HepG2 (cell line): ENCODE results near the gene TOMM6. TPM values are rescaled to one million over a fixed set of nuclear protein-coding genes. Genes with fewer than 3 reads are reported as not detected.

Experiments used
- BORCS8-MEF2B ChIP-seq: sonication (generic); formaldehyde crosslinking; IDR thresholded peaks from 2 replicates; pipeline ENCODE4 v1.8.0; 2022; ENCODE audit warnings: mild to moderate bottlenecking, missing genetic modification reagents
- HIVEP1 ChIP-seq: sonication (generic); formaldehyde crosslinking; IDR thresholded peaks from 2 replicates; pipeline ENCODE4 v1.4.0; 2020; ENCODE audit warnings: mild to moderate bottlenecking, missing genetic modification reagents
- HOXA5 ChIP-seq: sonication (generic); formaldehyde crosslinking; IDR thresholded peaks from 2 replicates; pipeline ENCODE4 v1.4.0; 2020; ENCODE audit warnings: missing genetic modification reagents
- MYNN ChIP-seq: sonication (generic); formaldehyde crosslinking; IDR thresholded peaks from 2 replicates; pipeline ENCODE4 v1.4.0; 2020; ENCODE audit warnings: mild to moderate bottlenecking, low read depth, missing genetic modification reagents
- PHF20 ChIP-seq: sonication (generic); formaldehyde crosslinking; IDR thresholded peaks from 2 replicates; pipeline ENCODE4 v1.5.0; 2020; ENCODE audit warnings: mild to moderate bottlenecking, missing genetic modification reagents
- SOX6 ChIP-seq, 2 experiments: fragments of 450-650 bp in 1 of 2; sonication (generic) in 1 of 2; formaldehyde crosslinking in 1 of 2; IDR thresholded peaks; 2 replicates each; pipeline versions ENCODE4 v1.4.0 to v1.6.1; 2017 to 2020; ENCODE audit warnings: antibody characterized with exemption in 1 of 2, mild to moderate bottlenecking in 1 of 2, missing genetic modification reagents in 1 of 2
- TAF1 ChIP-seq: sonication (generic); formaldehyde crosslinking; IDR thresholded peaks from 2 replicates; pipeline ENCODE4 v1.4.0; 2020; ENCODE audit warnings: missing genetic modification reagents
- ZEB1 ChIP-seq: IDR thresholded peaks from 2 replicates; pipeline ENCODE4 v1.6.1; 2012; ENCODE audit warnings: mild to moderate bottlenecking, low read depth, inconsistent platforms; ENCODE audit not compliant: insufficient replicate concordance
- ZNF331 ChIP-seq: sonication (generic); formaldehyde crosslinking; IDR thresholded peaks from 2 replicates; pipeline ENCODE4 v1.4.0; 2020; ENCODE audit warnings: missing genetic modification reagents
- ZNF543 ChIP-seq: sonication (generic); formaldehyde crosslinking; IDR thresholded peaks from 2 replicates; pipeline ENCODE4 v1.4.0; 2020; ENCODE audit warnings: mild to moderate bottlenecking, missing genetic modification reagents
- polyA plus RNA-seq, 8 experiments: library from polyadenylated mRNA; depleted of rRNA in 3 of 8; stranded (reverse) in 7 of 8; unstranded in 1 of 8; fragments of >200 nt; fragmentation: Illumina TruSeq in 4 of 8; extraction: Trizol in 4 of 8; gene quantifications; 2 replicates each; pipeline versions ENCODE4 v1.2.1 to v1.2.3, GENCODE V29; 2011 to 2016; ENCODE audit warnings: low read depth in 4 of 8, missing spikeins in 1 of 8, mixed read lengths in 1 of 8; ENCODE audit not compliant: insufficient read depth in 1 of 8
- total RNA-seq, 5 experiments: library from RNA; depleted of rRNA; stranded (reverse); fragments of >200 nt; fragmentation: Illumina TruSeq; extraction: Trizol; gene quantifications; 2 replicates each; pipeline ENCODE4 v1.2.3, GENCODE V29; 2016; ENCODE audit warnings: low read depth in 1 of 5
- TF ChIP-seq, protein P1 (sequence below): sonication (generic); formaldehyde crosslinking; IDR thresholded peaks from 2 replicates; pipeline ENCODE4 v1.8.1; 2023; ENCODE audit warnings: mild to moderate bottlenecking, inconsistent platforms, moderate library complexity, missing genetic modification reagents, borderline replicate concordance
- TF ChIP-seq, protein P2 (sequence below): sonication (generic); formaldehyde crosslinking; IDR thresholded peaks from 2 replicates; pipeline ENCODE4 v1.5.0; 2020; ENCODE audit warnings: missing genetic modification reagents, mild to moderate bottlenecking, borderline replicate concordance
- TF ChIP-seq, protein P3 (sequence below): sonication (generic); formaldehyde crosslinking; IDR thresholded peaks from 2 replicates; pipeline ENCODE4 v1.5.0; 2020; ENCODE audit warnings: mild to moderate bottlenecking, low read depth, missing genetic modification reagents, borderline replicate concordance
- TF ChIP-seq, protein P4 (sequence below): sonication (generic); formaldehyde crosslinking; IDR thresholded peaks from 2 replicates; pipeline ENCODE4 v1.4.0; 2020; ENCODE audit warnings: missing genetic modification reagents, borderline replicate concordance
- TF ChIP-seq, protein P5 (sequence below): IDR thresholded peaks from 2 replicates; pipeline ENCODE4 v1.6.1; 2016; ENCODE audit warnings: low read depth, control low read depth
- TF ChIP-seq, protein P6 (sequence below): sonication (generic); formaldehyde crosslinking; IDR thresholded peaks from 2 replicates; pipeline ENCODE4 v1.4.0; 2020; ENCODE audit warnings: missing genetic modification reagents, mild to moderate bottlenecking, borderline replicate concordance

Gene TOMM6
- total and polyA plus RNA-seq, 2 of the 13 experiments (the other 11 are each of a cell fraction or from before 2014, with no cell fraction given), result 320 to 321 TPM

DNA sequence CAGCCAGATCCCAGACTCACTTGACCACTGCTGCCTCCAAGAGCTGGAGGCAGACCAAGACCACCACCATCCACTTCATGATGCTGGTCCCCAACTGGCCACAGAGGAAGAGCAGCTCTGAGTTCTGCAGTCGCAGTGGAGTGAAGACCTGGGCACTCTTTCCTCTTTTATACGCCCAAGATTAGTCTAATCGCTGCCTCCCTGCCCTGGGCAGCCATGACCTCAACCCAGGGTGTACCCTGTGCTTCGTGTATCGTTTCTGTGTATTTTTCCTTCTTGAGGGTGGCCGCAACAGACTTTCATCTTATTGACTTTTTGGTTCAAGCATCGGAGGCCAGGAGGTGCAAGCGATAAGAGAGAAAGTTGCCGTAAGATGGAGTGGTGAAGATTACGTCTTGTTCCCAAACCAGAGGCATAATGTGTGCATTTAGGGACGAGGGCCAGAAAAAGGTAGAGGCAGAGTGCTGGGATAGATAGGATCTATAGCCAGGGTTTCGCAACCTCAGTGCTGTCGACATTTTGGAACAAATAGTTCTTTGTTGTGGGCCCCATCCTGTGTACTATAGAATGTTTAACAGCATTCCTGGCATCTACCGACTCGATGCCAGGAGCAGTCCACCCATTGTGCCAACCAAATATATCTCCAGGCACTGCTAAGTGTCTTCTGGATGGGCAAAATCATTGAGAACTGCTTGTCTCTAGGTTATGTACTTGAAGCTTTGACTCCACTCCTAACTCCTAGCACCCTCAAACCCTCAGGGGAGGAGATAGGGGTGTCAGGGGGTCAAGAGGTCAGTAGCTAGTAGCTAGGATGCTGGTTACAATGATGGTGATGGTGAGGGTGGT is 40.0 kb upstream of the TOMM6 start, which contains the start of gene PGC (continued):
- TF ChIP-seq BORCS8-MEF2B (CRISPR knock-in tag), result no peak; the same call in 1 of the 2 replicates
- peak; percentile 91 for TF ChIP-seq HOXA5 (CRISPR knock-in tag)
- TF ChIP-seq, protein P1, sequence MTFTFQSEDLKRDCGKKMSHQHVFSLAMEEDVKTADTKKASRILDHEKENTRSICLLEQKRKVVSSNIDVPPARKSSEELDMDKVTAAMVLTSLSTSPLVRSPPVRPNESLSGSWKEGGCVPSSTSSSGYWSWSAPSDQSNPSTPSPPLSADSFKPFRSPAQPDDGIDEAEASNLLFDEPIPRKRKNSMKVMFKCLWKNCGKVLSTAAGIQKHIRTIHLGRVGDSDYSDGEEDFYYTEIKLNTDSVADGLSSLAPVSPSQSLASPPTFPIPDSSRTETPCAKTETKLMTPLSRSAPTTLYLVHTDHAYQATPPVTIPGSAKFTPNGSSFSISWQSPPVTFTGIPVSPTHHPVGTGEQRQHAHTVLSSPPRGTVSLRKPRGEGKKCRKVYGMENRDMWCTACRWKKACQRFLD (CRISPR knock-in tag), result no peak
- TF ChIP-seq, protein P2, sequence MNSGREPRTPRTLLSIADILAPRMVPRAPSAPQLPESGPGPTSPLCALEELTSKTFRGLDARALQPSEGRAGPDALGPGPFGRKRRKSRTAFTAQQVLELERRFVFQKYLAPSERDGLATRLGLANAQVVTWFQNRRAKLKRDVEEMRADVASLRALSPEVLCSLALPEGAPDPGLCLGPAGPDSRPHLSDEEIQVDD (CRISPR knock-in tag), result no peak
- TF ChIP-seq MYNN, result 0 out of 2 replicates have a peak, but pooled peaks have one; percentile 57
- TF ChIP-seq, protein P3, sequence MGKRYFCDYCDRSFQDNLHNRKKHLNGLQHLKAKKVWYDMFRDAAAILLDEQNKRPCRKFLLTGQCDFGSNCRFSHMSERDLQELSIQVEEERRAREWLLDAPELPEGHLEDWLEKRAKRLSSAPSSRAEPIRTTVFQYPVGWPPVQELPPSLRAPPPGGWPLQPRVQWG (CRISPR knock-in tag), result no peak
- TF ChIP-seq TAF1 (CRISPR knock-in tag), result peak; percentile 55; the same call in 1 of the 2 replicates
- no peak for TF ChIP-seq SOX6 (IDR thresholded peaks at IDR 0.05)
- peak; percentile 99 for TF ChIP-seq SOX6 (CRISPR knock-in tag; IDR thresholded peaks at IDR 0.05)
- TF ChIP-seq ZNF543 (CRISPR knock-in tag), result peak; percentile 91
- TF ChIP-seq ZEB1, result peak; percentile 77
- TF ChIP-seq, protein P4, sequence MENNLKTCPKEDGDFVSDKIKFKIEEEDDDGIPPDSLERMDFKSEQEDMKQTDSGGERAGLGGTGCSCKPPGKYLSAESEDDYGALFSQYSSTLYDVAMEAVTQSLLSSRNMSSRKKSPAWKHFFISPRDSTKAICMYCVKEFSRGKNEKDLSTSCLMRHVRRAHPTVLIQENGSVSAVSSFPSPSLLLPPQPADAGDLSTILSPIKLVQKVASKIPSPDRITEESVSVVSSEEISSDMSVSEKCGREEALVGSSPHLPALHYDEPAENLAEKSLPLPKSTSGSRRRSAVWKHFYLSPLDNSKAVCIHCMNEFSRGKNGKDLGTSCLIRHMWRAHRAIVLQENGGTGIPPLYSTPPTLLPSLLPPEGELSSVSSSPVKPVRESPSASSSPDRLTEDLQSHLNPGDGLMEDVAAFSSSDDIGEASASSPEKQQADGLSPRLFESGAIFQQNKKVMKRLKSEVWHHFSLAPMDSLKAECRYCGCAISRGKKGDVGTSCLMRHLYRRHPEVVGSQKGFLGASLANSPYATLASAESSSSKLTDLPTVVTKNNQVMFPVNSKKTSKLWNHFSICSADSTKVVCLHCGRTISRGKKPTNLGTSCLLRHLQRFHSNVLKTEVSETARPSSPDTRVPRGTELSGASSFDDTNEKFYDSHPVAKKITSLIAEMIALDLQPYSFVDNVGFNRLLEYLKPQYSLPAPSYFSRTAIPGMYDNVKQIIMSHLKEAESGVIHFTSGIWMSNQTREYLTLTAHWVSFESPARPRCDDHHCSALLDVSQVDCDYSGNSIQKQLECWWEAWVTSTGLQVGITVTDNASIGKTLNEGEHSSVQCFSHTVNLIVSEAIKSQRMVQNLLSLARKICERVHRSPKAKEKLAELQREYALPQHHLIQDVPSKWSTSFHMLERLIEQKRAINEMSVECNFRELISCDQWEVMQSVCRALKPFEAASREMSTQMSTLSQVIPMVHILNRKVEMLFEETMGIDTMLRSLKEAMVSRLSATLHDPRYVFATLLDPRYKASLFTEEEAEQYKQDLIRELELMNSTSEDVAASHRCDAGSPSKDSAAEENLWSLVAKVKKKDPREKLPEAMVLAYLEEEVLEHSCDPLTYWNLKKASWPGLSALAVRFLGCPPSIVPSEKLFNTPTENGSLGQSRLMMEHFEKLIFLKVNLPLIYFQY (CRISPR knock-in tag), result no peak
- TF ChIP-seq ZNF331, result peak; percentile 85
- 0 out of 2 replicates have a peak, but pooled peaks have one; percentile 11 for TF ChIP-seq PHF20
- TF ChIP-seq, protein P5, sequence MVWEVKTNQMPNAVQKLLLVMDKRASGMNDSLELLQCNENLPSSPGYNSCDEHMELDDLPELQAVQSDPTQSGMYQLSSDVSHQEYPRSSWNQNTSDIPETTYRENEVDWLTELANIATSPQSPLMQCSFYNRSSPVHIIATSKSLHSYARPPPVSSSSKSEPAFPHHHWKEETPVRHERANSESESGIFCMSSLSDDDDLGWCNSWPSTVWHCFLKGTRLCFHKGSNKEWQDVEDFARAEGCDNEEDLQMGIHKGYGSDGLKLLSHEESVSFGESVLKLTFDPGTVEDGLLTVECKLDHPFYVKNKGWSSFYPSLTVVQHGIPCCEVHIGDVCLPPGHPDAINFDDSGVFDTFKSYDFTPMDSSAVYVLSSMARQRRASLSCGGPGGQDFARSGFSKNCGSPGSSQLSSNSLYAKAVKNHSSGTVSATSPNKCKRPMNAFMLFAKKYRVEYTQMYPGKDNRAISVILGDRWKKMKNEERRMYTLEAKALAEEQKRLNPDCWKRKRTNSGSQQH (CRISPR knock-in tag), result no peak; the same call in 1 of the 2 replicates
- TF ChIP-seq HIVEP1 (CRISPR knock-in tag), result 0 out of 2 replicates have a peak, but pooled peaks have one; percentile 24
- TF ChIP-seq, protein P6, sequence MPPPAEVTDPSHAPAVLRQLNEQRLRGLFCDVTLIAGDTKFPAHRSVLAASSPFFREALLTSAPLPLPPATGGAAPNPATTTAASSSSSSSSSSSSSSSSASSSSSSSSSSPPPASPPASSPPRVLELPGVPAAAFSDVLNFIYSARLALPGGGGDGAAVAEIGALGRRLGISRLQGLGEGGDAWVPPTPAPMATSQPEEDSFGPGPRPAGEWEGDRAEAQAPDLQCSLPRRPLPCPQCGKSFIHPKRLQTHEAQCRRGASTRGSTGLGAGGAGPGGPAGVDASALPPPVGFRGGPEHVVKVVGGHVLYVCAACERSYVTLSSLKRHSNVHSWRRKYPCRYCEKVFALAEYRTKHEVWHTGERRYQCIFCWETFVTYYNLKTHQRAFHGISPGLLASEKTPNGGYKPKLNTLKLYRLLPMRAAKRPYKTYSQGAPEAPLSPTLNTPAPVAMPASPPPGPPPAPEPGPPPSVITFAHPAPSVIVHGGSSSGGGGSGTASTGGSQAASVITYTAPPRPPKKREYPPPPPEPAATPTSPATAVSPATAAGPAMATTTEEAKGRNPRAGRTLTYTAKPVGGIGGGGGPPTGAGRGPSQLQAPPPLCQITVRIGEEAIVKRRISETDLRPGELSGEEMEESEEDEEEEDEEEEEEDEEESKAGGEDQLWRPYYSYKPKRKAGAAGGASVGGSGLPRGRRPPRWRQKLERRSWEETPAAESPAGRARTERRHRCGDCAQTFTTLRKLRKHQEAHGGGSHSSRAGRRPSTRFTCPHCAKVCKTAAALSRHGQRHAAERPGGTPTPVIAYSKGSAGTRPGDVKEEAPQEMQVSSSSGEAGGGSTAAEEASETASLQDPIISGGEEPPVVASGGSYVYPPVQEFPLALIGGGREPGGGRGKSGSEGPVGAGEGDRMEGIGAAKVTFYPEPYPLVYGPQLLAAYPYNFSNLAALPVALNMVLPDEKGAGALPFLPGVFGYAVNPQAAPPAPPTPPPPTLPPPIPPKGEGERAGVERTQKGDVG (CRISPR knock-in tag), result peak; percentile 33; the same call in 1 of the 2 replicates
